GM12872 (cell line): ENCODE results near the gene TMEM178A.

ENCODE experiments used
- TF ChIP-seq, protein P1 (sequence below): IDR thresholded peaks from 3 replicates; pipeline ENCODE4 v1.5.1; 2011; ENCODE audit warnings: low read depth, mild to moderate bottlenecking, low read length, moderate library complexity; ENCODE audit not compliant: insufficient read depth

TMEM178A gene

DNA sequence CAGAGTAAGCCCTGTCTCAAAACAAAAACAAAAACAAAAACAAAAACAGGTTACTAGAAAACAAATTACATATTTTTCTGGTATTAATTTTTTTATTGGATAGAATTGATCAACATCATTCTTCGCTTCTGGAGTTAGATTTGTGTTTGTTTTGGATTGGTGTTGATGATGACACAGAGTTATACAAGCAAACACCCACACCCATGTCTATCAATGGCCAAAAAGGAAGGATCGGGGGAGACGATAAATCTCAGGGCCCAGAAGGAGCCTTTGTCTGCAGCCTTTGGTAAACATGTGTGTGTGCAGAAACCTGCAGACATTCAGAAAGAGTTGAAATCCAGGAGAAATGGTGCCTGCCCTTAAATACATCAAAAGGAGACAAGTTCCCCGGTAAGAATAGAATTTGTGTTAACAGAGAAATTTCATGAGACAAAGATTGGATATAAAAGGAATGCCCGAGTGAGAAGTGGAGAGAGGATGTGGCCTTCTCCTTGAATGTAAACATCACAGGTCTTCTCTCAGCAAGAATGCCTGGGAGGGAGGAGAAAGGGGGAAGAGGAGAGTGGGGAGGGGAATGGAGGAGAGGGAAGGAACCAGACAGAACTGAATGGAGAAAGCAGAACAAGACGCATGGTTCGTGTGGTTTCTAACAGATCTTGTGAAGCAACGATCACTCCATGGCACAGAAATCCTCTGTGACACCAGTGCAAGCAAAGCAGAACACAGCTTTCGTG, 40.4 kb upstream of the TMEM178A start:
- TF ChIP-seq, protein P1, sequence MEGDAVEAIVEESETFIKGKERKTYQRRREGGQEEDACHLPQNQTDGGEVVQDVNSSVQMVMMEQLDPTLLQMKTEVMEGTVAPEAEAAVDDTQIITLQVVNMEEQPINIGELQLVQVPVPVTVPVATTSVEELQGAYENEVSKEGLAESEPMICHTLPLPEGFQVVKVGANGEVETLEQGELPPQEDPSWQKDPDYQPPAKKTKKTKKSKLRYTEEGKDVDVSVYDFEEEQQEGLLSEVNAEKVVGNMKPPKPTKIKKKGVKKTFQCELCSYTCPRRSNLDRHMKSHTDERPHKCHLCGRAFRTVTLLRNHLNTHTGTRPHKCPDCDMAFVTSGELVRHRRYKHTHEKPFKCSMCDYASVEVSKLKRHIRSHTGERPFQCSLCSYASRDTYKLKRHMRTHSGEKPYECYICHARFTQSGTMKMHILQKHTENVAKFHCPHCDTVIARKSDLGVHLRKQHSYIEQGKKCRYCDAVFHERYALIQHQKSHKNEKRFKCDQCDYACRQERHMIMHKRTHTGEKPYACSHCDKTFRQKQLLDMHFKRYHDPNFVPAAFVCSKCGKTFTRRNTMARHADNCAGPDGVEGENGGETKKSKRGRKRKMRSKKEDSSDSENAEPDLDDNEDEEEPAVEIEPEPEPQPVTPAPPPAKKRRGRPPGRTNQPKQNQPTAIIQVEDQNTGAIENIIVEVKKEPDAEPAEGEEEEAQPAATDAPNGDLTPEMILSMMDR = no peak

- TF ChIP-seq, protein P1 = no peak
Measured at GRCh38 chr2:39625927-39626270, 39.8 kb upstream of the TMEM178A start.

DNA sequence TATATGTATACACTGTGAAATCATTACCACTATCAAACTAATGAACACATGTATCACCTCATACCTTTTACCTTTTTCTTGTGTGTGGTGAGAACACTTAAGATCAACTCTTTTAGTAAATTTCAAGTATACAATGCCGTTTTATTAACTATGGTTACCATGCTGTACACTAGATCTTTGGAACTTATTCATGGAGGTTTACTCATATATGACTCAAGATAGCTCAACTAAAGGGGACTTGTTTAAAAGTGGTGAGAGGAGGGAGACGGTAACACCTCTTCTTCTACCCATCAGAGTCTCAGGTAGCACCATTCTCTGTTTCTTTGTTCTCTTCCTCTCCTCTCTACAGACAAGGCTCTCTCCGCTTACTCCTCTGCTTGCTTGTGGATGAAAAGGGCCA, 36.1 kb upstream of the TMEM178A start:
- TF ChIP-seq, protein P1 = no peak

- TF ChIP-seq, protein P1 = no peak
Measured at GRCh38 chr2:39631256-39631655, 34.5 kb upstream of the TMEM178A start.

DNA sequence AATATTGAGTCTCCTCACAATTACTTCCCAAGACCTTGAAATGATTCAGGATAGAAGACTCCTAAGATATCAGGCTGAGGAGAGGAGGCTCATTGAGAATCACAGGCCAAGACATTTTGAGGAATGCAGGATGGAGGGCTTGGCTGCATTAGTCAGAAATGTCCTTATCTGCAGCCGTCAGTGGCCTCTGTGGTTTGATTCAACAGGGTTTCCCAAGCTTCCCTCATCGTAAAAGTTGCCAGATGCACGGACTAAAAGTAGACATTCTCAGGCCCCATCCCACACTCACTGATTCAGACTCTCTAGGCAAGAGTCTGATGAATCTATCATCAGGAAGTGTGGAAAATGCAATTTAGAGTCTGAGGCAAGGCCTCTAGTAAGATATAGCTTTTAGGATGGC, 34.0 kb upstream of the TMEM178A start:
- TF ChIP-seq, protein P1 = no peak

- TF ChIP-seq, protein P1 = no peak
Measured at GRCh38 chr2:39632876-39633275, 32.8 kb upstream of the TMEM178A start.

- TF ChIP-seq, protein P1 = no peak
Measured at GRCh38 chr2:39636306-39636705, 29.4 kb upstream of the TMEM178A start.
